Measurements from ENCODE around the gene CEBPG.

CEBPG gene

GRCh38 chr19:33355535-33355934 is 18.0 kb upstream of the CEBPG start:
- no peak for DNase-seq

DNA sequence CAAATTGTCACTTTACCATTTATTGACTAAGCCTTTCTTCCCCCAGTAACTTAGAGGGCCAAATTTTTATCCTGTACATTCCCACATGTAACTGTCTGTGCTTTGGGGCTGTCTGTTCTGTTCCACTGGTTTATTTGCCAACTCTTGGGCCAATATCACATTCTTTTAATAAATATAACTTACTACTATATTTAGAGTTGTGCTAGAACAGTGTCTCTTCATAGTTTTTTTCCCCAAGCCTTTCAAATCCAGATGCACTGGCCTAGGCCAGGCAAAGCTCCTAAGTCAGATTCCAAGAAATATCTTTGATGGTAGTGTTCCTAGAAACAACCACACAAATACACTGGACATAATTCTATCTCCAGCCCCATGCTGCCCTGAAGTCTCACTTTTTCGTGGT is 16.0 kb upstream of the CEBPG start:
- no peak for DNase-seq

DNA sequence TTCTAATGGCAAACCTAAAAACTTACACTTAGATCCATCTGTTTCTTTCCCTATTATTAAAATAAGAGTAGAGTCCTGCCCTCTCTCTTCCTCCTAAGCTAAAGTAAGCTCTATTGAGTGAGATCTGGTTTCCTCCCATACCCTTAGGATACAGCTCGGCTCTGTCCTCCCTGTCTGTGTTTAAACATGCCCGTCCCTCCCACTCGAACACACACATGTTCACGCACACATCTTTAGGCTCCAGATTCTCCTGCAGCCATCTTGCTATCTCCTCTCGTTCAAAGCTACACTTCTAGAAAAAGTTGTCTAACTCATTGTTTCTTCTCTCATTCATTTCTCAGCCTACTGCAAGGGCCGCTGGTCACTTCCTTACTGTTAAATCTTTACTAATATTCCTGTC is 15.1 kb upstream of the CEBPG start:
- no peak for DNase-seq

- no peak for DNase-seq
These were observed 13.9 kb upstream of the CEBPG start for GRCh38 chr19:33359581-33359980.

DNA sequence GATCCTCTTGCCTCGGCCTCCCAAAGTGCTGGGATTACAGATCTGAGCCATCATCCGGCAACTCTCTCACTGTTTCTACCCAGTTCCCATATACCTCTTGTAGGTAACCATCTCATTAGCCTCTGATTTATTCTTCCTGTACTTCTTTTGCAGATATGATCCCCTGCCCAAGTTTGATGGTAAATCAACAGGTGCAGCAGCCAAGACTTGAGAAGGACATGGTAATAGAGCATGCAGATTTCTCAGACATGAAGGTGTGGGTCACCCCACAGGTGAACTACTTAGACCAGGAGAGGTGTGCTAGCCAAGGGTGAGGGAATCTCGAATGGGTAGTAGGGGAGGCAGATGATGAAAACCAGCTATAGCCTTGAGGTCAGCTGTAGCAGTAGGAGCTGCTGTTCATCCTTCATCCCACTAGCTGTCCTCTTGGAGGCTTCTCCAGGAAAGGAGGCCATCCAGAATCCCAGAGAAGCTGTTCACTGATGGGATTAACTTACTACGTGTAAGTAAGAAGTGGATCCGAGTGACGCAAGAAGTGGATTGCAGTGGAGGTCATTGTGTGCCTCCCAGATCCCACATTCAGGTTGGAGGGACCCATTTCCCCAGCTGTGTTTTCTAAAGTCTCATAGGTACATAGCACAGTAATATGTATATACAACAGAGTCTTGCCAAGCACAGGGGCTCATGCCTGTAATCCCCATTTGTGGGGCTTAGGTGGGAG is 10.8 kb upstream of the CEBPG start:
- no peak for DNase-seq

- no peak for DNase-seq
These were observed 10.0 kb upstream of the CEBPG start for GRCh38 chr19:33363476-33363875.

- no peak for DNase-seq
These were observed 7.8 kb upstream of the CEBPG start for GRCh38 chr19:33365691-33366090.

DNA sequence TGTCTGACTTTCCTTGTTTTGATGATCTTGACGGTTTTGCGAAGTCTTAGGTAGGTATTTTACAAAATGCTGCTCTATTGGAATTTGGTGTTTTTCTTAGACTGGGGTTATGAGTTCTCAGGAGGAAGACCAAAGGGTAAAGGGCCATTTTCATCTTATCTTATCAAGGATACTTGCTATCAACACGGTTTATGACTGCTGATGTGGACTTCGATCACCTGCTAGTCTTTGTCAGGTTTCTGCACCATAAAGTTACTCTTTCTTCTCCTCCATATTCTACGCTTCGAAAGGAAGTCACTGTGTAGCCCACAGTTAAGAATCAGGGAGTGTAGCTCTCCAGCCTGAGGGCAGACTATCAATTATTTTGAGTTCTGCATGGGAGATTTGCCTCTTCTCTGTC is 7.4 kb upstream of the CEBPG start:
- DNase-seq: no peak

- DNase-seq: no peak
These were observed 6.6 kb upstream of the CEBPG start for GRCh38 chr19:33366897-33367296.

DNA sequence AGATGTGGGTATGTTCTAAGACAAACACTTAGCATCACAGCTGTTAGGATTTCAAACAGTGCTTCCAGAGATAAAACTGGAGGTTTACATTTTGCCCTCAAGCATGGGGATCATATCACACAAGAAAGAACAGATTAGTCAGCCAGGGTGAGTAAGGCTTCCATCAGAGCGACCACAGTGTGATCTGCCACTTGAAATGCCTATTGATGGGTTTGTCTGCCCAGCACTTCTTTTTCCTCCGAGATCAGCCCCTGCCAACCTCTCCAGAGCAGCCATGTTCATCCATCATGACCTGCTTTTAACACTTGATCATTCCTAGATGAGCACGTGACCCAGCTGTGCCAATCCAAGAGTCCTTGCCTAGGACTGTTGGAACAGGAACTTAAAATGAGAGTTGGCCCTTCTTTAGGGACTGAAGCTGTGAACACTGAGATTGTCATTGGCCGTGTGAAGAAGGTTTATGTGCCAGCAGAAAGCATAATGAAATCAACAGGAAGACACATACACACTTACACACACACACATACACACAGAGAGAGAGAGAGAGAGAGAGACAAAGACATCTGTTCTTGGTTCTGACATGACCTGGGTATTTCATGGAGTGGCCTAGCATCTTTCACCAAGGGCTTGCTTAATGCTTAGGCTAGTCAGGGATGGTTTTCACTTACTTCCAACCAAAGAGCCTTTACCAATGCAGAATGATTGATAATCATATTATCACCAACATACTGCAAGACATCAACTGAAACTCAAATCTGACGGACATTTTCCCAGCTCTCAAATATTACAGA is 5.2 kb upstream of the CEBPG start:
- DNase-seq: peak; percentile 31

DNA sequence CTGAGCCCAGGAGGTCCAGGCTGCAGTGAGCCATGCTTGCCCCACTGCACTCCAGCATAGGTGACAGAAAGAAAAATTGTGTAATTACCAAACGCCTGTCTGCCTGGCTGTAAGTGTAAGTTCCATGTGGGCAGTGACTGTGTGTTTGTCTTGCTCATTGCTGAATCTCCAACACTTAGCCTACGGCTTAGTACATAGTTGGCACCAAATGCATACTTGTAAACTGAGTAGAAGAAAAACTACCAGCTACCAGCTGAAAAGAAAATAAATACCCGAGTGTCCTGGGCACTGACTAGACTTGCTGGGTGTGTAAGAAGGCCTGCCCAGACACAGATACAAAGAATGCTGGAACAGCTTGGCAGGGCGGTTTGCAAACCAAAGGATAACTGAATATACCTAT is 2.7 kb upstream of the CEBPG start:
- no peak for DNase-seq

- DNase-seq: no peak
These were observed 766 bp downstream of the CEBPG start for GRCh38 chr19:33374236-33374714.

GRCh38 chr19:33375156-33375836 is 1.8 kb downstream of the CEBPG start:
- DNase-seq: no peak

DNA sequence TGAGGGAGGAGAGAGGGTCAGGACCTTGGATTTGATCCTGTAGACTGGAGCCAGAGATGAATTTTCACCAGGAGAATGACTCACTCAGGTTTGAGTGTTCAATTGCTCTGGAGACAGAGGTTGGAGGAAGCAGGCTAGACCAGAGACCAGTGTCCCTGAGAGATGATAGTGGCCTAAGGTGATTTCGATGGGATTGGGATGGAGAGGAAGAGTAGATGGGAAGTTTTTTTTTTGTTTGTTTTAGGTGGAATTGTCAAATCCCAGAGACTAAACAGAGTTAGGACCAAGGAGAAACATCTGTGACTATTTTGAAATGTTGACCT is 2.3 kb downstream of the CEBPG start:
- DNase-seq: no peak

DNA sequence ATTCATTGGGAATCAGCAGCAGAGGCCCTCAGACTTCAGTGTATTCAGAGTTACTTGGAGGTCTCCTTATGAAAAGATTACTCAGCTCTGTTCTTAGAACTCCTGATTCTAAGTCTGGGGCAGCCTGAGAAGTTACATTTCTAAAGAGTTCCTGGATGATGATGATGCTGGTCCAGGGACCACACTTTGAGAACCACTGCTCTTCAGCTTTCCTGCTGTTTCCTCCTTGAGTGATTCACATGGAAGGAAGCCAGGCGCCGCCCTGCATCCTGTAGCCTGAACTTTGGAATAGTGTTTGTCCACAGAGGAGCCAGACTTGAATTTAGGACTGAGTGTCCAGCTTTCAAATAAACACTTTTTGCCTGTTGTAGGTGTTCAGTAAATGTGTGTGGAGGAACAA is 2.9 kb downstream of the CEBPG start:
- peak; percentile 16 for DNase-seq

DNA sequence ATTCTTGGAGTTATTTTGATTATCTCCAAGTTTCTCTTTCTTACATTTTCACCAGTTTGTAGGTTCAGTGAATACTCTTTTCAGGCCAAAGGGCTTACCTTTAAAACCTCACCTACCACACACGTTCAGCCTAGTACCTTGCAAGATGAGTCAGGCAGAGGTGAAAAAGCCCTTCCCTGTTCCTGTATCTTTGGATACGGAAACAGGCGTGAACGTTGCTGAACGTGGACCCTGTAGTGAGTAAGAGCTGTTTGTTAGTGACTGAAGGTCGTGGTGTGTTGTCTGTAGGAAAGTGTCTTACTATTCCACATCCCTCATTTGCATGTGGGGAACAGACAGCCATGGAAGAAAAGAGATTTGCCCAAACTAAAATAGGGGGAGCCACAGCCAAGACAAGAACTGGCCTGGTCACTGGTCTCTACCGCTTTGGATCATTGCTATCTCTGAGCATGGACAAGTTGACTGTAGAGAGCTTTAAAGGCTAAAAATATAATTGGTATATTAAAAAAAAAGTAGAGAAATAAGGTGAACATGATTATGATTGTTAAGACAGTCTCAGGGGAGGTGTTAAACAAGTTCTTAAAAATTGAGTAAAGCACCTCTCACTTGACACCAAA is 3.5 kb downstream of the CEBPG start:
- DNase-seq: no peak

DNA sequence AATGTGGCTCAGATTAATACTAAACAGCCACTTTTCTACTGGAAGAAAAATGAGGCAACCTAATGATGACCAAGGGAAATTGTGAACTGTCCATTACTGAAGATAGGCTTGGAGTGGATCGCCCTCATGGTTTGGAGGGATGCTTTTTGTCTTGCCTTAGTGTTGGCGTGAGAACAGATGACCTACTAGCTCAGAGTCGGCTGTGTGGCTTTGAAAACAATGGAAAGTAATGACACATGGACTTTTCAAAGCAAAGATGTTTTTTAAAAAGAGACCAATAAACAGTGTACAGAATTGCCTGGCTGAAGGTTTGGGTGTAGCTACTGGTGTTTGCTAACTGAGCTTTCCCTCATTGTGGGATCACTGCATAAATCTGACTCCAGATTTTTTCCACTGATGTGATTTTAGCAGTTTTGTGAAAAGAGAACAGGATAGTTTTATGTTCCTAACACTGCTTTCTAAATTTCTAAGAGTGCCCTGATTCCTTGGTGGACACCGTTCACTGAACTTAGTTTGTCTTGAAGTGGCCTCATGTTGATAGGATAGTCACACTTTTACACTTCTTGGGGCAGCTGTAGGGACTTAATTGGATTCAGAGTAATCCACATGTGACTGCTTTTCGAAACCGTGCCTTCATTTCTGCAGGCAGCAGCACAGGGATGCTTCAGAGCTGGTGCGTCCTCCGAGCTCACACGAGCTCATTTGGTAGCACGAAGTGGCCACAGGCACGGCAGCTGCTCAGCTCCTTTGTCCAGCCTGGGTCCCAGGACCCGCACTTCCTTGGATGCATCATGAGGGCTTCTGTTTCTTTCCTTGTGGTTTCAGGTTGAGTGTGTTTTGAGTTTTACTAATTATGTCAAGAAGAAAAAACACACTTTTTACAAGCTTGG is 4.3 kb downstream of the CEBPG start:
- DNase-seq: no peak

DNA sequence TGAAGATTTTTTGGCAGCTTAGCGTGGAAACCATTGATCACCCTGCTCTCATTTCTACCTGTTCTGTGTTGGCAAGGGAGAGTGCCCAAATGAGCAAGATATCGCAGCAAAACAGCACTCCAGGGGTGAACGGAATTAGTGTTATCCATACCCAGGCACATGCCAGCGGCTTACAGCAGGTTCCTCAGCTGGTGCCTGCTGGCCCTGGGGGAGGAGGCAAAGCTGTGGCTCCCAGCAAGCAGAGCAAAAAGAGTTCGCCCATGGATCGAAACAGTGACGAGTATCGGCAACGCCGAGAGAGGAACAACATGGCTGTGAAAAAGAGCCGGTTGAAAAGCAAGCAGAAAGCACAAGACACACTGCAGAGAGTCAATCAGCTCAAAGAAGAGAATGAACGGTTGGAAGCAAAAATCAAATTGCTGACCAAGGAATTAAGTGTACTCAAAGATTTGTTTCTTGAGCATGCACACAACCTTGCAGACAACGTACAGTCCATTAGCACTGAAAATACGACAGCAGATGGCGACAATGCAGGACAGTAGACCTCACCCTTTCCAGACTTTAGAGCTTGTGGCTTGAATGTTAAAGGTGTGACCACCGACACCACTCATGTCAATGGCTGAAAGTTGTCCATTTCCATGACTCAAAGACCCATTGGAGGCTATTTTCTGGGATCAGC is 5.8 kb downstream of the CEBPG start:
- no peak for DNase-seq

GRCh38 chr19:33381101-33381500 is 7.6 kb downstream of the CEBPG start:
- no peak for DNase-seq

GRCh38 chr19:33382006-33382405 is 8.5 kb downstream of the CEBPG start:
- no peak for DNase-seq

GRCh38 chr19:33382982-33383381 is 9.5 kb downstream of the CEBPG start:
- no peak for DNase-seq

All from T1000 (cell line).